ENCODE results near the gene NRXN2.

NRXN2 gene

GRCh38 chr11:64698427-64698826 lies 24.6 kb downstream of the NRXN2 start:
- no peak for DNase-seq (ENCODE audit: low spot score)

DNA sequence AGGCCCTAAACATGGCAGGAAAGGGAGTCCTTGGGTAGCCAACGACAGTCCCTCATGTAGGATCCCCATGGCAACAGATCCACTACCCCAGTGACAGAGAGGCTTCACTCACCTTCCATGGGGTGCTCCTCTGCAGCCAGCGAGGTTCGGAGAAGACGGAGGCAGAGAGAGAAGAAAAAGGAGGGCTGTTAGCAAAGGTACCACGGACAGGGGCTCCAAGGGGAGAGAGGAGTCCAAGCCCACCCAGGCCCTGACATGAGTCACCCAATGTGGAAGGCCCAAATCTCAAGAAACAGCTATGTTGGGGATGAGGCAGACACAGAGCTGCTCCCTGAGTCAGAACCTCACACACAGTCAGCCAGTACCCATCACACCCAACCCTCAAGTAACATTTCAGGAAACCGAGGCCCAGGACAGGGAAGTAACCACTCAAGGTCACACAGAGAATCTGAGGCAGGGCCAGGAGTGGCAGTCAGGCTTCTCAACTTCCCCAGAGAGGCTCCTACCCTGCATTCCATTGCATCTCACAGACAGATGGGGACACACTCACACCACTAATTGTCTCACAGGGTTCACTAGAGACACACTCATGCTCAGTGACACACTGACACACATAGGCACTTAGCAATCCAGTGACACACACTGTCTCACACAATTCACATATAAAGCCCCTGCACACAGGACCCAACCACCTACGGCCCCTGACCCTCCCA lies 25.2 kb downstream of the NRXN2 start:
- DNase-seq (ENCODE audit: low spot score): no peak

DNA sequence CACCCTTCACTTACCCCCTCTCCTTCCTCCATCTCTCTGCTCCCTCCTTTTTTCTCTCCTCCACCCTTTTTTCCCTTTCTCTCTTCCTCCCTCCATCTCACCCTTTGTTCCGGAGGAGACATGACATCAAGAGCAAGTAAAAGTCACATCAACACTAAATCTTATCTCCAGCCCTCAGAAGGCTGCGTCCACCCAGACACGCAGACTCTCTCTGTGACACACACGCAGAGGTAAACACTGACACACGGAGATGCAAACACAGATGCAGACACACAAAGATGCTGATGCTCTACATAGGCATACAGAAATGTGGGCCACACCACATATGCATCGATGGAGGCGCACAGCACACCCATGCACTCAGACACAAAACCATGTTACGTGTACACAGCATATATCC lies 27.0 kb downstream of the NRXN2 start:
- DNase-seq (ENCODE audit: low spot score): no peak

- DNase-seq (ENCODE audit: low spot score): no peak
Observed at GRCh38 chr11:64695548-64695947, 27.4 kb downstream of the NRXN2 start.

DNA sequence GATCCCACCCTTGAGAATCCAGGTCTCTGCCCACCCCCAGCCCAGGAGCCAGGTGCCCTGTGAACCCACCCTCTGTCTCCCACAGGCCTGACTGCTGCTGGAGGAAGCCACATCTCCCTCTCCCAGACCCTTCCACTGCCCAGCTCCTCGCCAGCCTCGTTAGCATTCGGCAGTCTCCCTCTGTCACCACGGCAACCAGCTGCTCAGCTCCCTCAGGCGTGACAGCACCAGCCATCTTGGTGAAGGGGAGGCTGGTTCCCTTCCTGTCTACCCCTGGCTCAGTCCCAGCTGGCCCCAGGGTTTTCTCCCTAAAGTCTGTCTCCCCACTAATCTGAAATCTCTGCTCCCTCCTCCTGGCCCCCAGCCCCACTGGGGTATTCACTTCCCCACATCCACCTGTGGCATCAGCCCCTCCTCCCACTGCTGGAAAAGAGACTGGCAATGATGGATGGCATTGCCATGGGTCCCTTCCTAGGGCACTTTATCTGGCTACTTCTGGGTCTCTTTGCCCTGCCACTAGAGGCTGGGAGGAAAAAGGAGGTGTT lies 28.1 kb downstream of the NRXN2 start:
- DNase-seq (ENCODE audit: low spot score): no peak

DNA sequence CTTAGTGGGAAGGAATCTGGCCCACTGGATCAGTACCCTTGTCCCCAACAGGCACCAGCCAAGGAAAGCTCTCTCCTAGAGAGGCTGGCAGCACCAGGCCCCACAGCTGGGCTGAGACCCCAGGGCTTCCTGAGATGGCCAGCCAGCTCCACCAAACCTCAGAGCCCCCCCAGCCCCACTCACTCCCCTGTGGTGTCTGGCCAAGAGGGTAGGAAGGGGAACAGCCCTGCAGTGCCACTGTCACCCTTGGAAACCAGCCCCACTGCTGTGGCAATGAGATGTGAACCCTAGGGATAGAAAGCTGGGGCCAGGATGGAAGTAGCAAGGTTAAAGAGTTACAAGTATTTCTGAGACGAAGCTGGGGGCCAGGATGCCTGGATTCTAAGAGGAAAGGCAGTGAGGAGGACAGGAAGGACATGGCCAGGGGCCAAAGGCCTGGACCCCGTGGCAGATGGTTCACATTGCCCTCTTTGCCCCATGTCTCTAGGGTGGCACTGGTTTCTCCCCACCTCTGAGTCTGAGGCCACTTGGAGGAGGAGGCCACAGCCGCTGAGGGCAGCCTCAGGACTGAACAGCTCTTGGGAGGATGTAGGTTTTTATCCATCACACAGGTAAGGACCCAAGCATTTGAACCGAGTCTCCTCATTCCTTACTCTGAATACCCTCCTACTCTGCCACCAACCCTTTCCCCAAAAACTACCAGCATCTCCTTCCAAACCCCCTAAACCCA lies 28.8 kb downstream of the NRXN2 start:
- no peak for DNase-seq (ENCODE audit: low spot score)

GRCh38 chr11:64692764-64693331 lies 30.1 kb downstream of the NRXN2 start:
- DNase-seq (ENCODE audit: low spot score): no peak

- no peak for DNase-seq (ENCODE audit: low spot score)
Observed at GRCh38 chr11:64691543-64691942, 31.5 kb downstream of the NRXN2 start.

DNA sequence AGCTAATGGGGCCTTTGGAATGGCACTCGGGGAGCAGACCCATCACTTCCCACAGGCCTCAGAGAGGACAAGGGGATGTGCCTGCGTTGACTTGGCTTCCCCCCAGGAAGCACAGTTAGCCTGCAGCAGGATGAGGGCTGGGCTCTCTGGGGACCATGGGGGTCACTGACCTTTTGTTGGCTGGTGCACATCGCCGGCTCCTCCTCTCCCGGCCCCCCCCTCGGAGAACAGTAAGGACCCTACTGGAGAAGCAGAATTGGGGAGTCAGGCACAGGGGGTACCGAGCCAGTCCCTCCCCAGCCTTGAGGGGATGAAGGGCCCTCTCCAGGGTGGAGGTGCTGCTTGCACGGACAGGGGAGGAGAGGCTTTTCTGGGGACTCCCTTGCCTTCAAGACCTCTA lies 32.8 kb downstream of the NRXN2 start:
- DNase-seq (ENCODE audit: low spot score): no peak

GRCh38 chr11:64688534-64688982 lies 34.4 kb downstream of the NRXN2 start:
- peak; percentile 90 for DNase-seq (ENCODE audit: low spot score)

- no peak for DNase-seq (ENCODE audit: low spot score)
Observed at GRCh38 chr11:64687643-64688533, 35.1 kb downstream of the NRXN2 start.

- DNase-seq (ENCODE audit: low spot score): no peak
Observed at GRCh38 chr11:64687204-64687603, 35.8 kb downstream of the NRXN2 start.

GRCh38 chr11:64686466-64687170 lies 36.4 kb downstream of the NRXN2 start:
- no peak for DNase-seq (ENCODE audit: low spot score)

GRCh38 chr11:64685536-64685935 lies 37.5 kb downstream of the NRXN2 start:
- no peak for DNase-seq (ENCODE audit: low spot score)

DNA sequence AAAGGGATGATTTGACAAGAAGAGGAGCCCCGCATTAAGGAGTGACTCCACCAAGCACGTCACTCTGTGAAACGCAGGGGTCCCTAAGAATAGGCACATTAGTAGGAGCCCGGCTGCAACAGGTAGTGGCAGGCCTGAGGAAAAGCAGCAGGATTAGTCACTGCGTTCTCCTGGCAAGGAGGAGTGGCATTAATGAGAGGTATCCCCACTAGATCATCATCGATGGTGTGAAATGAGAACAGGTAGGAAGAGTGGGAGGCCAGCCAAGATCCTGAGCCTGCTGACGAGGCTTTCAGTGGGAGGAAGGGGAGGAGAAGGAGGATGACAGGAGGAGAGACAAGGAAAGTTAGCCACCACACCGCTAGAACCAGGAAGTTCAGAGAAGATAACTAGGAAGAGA lies 38.6 kb downstream of the NRXN2 start:
- no peak for DNase-seq (ENCODE audit: low spot score)

- DNase-seq (ENCODE audit: low spot score): no peak
Observed at GRCh38 chr11:64681171-64681570, 41.8 kb downstream of the NRXN2 start.

- no peak for DNase-seq (ENCODE audit: low spot score)
Observed at GRCh38 chr11:64679846-64680245, 43.2 kb downstream of the NRXN2 start.

DNA sequence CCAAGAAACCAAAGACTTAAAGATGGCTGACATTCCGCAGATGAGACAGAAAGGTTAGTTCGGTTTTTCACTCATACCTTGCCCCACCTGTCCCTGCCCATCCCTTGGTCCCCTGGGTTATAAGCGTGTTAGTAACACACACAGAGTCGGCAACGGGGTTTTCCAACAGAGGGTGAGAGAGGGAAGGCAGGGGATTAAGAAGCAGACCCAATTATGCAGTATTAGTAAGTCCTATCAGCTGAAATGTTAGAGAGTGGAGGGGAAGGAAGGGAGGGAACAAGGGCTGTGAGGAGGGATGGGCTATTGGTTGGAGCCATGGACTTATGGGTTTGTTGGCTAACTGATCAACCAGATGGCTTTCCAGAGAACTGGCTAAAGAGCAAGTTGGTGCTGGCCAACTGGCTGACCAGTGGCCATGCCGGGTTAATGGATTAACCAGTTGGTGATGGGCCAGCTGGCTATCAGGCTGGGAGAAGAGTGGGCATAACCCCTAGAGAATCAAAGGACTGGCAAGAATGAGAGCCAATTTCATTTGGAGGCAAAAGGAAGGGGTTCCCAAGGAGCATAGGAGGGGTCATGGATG lies 45.5 kb downstream of the NRXN2 start:
- DNase-seq (ENCODE audit: low spot score): no peak

DNA sequence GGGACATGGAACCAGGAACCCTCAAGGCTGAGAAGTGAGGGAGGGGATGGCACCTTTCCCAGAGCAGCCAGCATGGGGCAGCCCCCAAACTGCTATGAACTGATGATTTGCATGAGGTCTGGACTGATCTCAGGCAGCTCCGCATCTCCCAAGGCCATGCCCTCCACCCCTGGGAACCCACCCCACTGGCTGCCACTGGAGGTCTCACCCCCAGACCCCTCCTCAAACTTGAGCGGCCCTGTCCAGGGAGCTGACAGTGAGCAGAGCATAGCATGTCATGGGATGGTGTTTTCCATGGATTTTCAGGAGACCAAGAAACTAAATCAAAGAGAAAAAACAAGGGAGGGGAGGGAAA lies 46.8 kb downstream of the NRXN2 start:
- DNase-seq (ENCODE audit: low spot score): no peak

DNA sequence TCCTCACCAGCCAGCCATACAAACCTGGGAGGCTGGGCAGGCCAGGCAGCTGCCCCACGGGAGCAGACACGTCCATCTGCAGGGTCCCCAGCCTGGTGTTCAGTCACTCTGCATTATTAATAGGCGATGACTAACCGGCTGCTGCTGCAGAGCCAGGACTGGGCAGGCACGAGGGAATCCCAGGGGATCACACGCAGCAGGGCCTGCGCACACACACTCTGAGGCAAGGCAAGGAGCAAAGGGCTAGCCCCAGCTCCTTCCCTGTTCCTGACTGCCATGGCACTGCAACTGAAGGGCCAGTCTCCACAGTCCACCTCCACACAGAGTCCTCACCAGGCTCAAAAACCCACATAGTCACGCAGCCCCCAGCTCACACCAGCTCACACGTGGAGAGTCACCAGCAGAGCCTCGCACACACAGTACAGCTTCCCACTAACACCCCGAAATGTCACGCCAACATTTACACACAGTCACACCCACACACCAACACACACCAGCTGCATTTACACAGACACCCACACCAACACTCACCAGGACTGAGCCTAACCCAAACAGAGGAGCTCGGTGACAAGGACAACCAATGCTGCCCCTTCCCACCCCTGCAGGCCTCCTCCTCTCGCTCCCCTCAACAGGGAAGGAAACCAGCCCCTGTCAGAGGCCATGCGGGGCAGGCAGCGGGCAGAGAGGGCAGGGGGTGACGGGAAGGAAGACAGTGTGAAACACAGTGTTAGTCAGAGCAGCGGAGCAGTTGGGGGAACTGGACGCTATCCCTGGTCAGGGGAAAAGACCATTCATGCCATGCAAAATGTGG lies 47.3 kb downstream of the NRXN2 start:
- DNase-seq (ENCODE audit: low spot score): no peak

All from CD4-positive, alpha-beta T cell treated with Interleukin-15 for 4 hours (primary cell).